ENCODE results near the gene CD19. TPM values are rescaled to one million over a fixed set of nuclear protein-coding genes. Genes with fewer than 3 reads are reported as not detected.
A peak's percentile ranks its signal among the peaks of the same experiment; 100 is the strongest.

The CD19 gene
- total and polyA plus RNA-seq, 7 experiments from 2014 or later: 0.22 to 3.0 (median 0.40) TPM

DNA sequence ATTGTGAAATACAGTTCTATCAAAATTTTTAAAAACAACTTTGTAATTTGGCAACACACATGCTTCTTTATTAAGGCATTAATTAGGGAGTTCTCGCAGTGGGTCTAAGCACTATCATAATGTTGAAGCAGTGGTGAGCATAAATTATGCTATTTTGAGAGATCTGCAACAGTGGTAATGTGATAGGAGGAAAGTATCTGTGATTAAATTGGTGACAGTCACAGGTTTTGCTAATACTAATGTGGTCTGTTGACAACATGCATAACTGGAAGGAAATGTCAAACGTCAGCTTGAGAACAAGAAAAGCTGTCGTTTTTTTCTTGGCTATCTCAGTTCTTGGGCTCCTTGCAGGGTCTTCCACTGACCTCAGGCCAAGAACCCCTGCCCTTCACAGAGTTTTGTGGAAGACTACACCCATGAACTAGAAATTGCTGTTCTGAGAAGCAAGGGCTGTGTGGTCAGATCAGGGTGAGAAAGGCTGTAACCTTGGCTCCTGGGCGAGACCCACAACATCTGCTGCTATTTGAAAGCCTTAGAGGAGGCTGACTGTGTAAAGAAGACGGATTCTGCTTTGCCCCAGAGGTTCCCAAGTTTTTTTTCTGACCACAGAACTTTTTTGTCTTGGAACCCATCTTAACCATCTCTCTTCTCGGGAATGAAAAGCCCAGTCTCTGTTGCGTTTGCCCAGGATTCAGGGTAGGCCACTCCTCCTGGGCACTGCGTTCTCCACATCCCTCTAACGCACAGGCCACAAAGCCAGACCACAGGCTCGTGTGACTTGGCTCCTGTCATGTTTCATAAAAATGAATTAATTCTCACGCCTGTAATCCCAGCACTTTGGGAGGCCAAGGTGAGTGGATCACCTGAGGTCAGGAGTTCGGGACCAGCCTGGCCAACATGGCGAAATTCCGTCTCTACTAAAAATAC is 39.5 kb upstream of the CD19 start:
- Mint-ChIP-seq H3K9me3 (no peaks in the 10 kb centered on the region), H3K4me3 (peak overlapping the region in 1 of 10 donors; percentile 29), H3K27ac (peak overlapping the region in 1 of 9 donors; percentile 17), H3K4me1 (peaks cover 0 to 3% (median 0%) of the 10 kb centered on the region in 7 donors), H3K27me3 (no peaks in the 10 kb centered on the region), H3K36me3 (no peaks in the 10 kb centered on the region)
- POLR2A ChIA-PET: no interaction called here
- CTCF ChIA-PET: no interaction called here
- Histone ChIP-seq H3K36me3 (ENCODE audit: control insufficient read depth in 2 of 3, insufficient read depth in 3 of 3, low read length in 3 of 3) (no peaks in the 10 kb centered on the region), H3K27ac (ENCODE audit: low read depth, low read length) (no peak overlapping the region), H3K27me3 (ENCODE audit: control insufficient read depth in 2 of 2, insufficient read depth in 2 of 2, low read length in 2 of 2) (no peaks in the 10 kb centered on the region), H3K4me1 (ENCODE audit: control insufficient read depth in 2 of 2, insufficient read depth in 2 of 2, low read length in 2 of 2) (no peaks in the 10 kb centered on the region), H3K4me3 (ENCODE audit: low read length) (no peak overlapping the region), H3K9me3 (ENCODE audit: control insufficient read depth in 2 of 3, low read length in 3 of 3) (no peaks in the 10 kb centered on the region)
- no peak for ATAC-seq
- intact Hi-C loops (cut with micrococcal nuclease): no loop called here
- DNase-seq: no peak

DNA sequence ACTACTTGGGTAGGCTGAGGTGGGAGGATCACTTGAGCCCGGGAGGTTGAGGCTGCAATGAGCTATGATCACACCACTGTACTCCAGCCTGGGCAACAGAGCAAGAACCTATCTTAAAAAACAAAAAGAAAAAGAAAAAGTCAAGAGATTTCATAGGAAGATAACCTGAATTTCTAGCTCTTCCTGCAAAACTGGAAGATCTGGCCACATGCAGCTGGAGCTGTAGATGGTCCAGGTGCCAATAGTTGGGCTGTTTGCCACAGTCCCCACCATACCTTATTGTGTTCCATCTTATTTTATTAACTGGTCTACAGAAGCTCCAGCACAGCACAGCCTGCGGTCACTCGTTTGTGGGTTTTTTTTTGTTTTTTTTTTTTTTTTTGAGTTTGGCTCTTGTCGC is 38.5 kb upstream of the CD19 start:
- Histone ChIP-seq H3K27me3 (ENCODE audit: control insufficient read depth in 2 of 2, insufficient read depth in 2 of 2, low read length in 2 of 2) (no peaks in the 10 kb centered on the region), H3K9me3 (ENCODE audit: control insufficient read depth in 2 of 3, low read length in 3 of 3) (no peaks in the 10 kb centered on the region), H3K4me3 (ENCODE audit: low read length) (no peak overlapping the region), H3K36me3 (ENCODE audit: control insufficient read depth in 2 of 3, insufficient read depth in 3 of 3, low read length in 3 of 3) (no peaks in the 10 kb centered on the region), H3K4me1 (ENCODE audit: control insufficient read depth in 2 of 2, insufficient read depth in 2 of 2, low read length in 2 of 2) (no peaks in the 10 kb centered on the region), H3K27ac (ENCODE audit: low read depth, low read length) (no peak overlapping the region)
- intact Hi-C loops (cut with micrococcal nuclease): no loop called here
- no peak for DNase-seq
- no peaks in the 10 kb centered on the region for H3K9me3 Mint-ChIP-seq
- H3K4me1 Mint-ChIP-seq: peaks cover 0 to 3% (median 0%) of the 10 kb centered on the region in 7 donors
- no peak overlapping the region for H3K27ac Mint-ChIP-seq
- no peaks in the 10 kb centered on the region for H3K27me3 Mint-ChIP-seq
- POLR2A ChIA-PET: interaction anchor here (0.7 kb wide), 1 partner anchor 31 kb away, joined by 3 read pairs; no protein-coding TSS in a partner anchor
- CTCF ChIA-PET: no interaction called here
- no peak overlapping the region for H3K4me3 Mint-ChIP-seq
- ATAC-seq: no peak
- peaks cover 0 to 5% (median 0%) of the 10 kb centered on the region in 5 donors for H3K36me3 Mint-ChIP-seq

DNA sequence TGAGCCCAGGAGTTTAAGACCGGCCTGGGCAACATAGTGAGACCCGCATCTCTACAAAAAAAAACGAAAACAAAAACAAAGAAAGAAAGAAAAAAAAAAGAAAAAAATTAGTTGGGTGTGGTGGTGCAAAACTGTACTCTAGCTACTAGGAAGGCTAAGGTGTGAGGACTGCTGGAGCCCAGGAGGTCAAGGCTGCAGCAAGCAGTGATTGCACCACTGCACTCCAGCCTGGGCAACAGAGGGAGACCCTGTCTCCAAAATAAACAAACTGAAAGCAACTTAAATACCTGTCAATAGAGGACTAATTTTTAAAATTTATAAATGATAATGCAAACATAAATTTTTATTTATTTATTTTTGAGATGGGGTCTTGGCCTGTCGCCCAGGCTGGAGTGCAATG is 36.2 kb upstream of the CD19 start:
- CTCF ChIA-PET: no interaction called here
- peaks cover 0 to 5% (median 0%) of the 10 kb centered on the region in 5 donors for H3K36me3 Mint-ChIP-seq
- no peak overlapping the region for H3K4me3 ChIP-seq (ENCODE audit: low read length)
- H3K27ac ChIP-seq (ENCODE audit: low read depth, low read length): no peak overlapping the region
- no peak for ATAC-seq
- H3K36me3 ChIP-seq (ENCODE audit: control insufficient read depth in 2 of 3, insufficient read depth in 3 of 3, low read length in 3 of 3): no peaks in the 10 kb centered on the region
- no peak for DNase-seq
- H3K27me3 Mint-ChIP-seq: no peaks in the 10 kb centered on the region
- no peaks in the 10 kb centered on the region for H3K27me3 ChIP-seq (ENCODE audit: control insufficient read depth in 2 of 2, insufficient read depth in 2 of 2, low read length in 2 of 2)
- intact Hi-C loops (cut with micrococcal nuclease): no loop called here
- H3K4me1 Mint-ChIP-seq: peaks cover 0 to 5% (median 0%) of the 10 kb centered on the region in 7 donors
- no peaks in the 10 kb centered on the region for H3K9me3 Mint-ChIP-seq
- POLR2A ChIA-PET: interaction anchor here (0.6 kb wide), 1 partner anchor 58 kb away, joined by 3 read pairs; no protein-coding TSS in a partner anchor
- no peaks in the 10 kb centered on the region for H3K4me1 ChIP-seq (ENCODE audit: control insufficient read depth in 2 of 2, insufficient read depth in 2 of 2, low read length in 2 of 2)
- H3K27ac Mint-ChIP-seq: no peak overlapping the region
- no peaks in the 10 kb centered on the region for H3K9me3 ChIP-seq (ENCODE audit: control insufficient read depth in 2 of 3, low read length in 3 of 3)
- H3K4me3 Mint-ChIP-seq: no peak overlapping the region

DNA sequence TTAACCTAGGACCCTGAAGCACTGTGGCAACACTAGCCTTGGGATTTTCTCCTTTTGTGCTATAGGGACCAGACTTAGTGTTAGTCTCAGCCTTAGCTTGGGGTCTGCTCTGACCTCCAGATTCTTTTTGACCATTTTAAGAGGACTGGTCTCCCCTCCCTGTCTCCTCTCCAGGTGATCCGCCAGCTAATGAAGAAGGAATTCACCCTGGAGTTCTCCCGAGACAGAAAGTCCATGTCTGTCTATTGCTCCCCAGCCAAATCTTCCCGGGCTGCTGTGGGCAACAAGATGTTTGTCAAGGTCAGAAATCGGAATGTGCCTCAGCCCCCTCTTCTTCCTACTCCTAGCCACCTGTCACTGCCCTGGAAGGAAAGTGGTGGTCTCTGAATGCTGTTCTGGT is 33.9 kb upstream of the CD19 start:
- intact Hi-C loops (cut with micrococcal nuclease): no loop called here
- ATAC-seq: no peak
- H3K36me3 Mint-ChIP-seq: peaks cover 0 to 5% (median 0%) of the 10 kb centered on the region in 5 donors
- no peak overlapping the region for H3K4me3 Mint-ChIP-seq
- H3K4me3 ChIP-seq (ENCODE audit: low read length): no peak overlapping the region
- DNase-seq: no peak
- H3K27ac Mint-ChIP-seq: no peak overlapping the region
- peaks cover 0 to 2% (median 0%) of the 10 kb centered on the region in 7 donors for H3K4me1 Mint-ChIP-seq
- no peaks in the 10 kb centered on the region for H3K9me3 ChIP-seq (ENCODE audit: control insufficient read depth in 2 of 3, low read length in 3 of 3)
- no peaks in the 10 kb centered on the region for H3K27me3 ChIP-seq (ENCODE audit: control insufficient read depth in 2 of 2, insufficient read depth in 2 of 2, low read length in 2 of 2)
- H3K27me3 Mint-ChIP-seq: no peaks in the 10 kb centered on the region
- ChIA-PET POLR2A (no interaction called here), CTCF (no interaction called here)
- no peaks in the 10 kb centered on the region for H3K4me1 ChIP-seq (ENCODE audit: control insufficient read depth in 2 of 2, insufficient read depth in 2 of 2, low read length in 2 of 2)
- no peaks in the 10 kb centered on the region for H3K36me3 ChIP-seq (ENCODE audit: control insufficient read depth in 2 of 3, insufficient read depth in 3 of 3, low read length in 3 of 3)
- H3K9me3 Mint-ChIP-seq: no peaks in the 10 kb centered on the region
- H3K27ac ChIP-seq (ENCODE audit: low read depth, low read length): no peak overlapping the region

DNA sequence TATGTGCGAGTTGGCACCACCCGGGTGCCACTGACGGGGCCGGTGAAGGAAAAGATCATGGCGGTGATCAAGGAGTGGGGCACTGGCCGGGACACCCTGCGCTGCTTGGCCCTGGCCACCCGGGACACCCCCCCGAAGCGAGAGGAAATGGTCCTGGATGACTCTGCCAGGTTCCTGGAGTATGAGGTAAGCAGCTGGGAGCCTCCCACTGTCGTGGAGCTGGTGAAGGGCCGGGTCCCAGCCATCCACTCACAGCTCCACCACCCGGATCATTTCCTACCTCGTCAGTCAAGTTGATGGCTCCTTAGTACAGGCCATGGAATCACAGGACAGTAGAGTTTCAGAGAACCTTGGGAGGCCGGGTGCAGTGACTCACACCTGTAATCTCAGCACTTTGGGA is 33.5 kb upstream of the CD19 start:
- Histone ChIP-seq H3K9me3 (ENCODE audit: control insufficient read depth in 2 of 3, low read length in 3 of 3) (no peaks in the 10 kb centered on the region), H3K27me3 (ENCODE audit: control insufficient read depth in 2 of 2, insufficient read depth in 2 of 2, low read length in 2 of 2) (no peaks in the 10 kb centered on the region), H3K4me3 (ENCODE audit: low read length) (no peak overlapping the region), H3K27ac (ENCODE audit: low read depth, low read length) (no peak overlapping the region), H3K36me3 (ENCODE audit: control insufficient read depth in 2 of 3, insufficient read depth in 3 of 3, low read length in 3 of 3) (no peaks in the 10 kb centered on the region), H3K4me1 (ENCODE audit: control insufficient read depth in 2 of 2, insufficient read depth in 2 of 2, low read length in 2 of 2) (no peaks in the 10 kb centered on the region)
- DNase-seq (no peak), ATAC-seq (no peak)
- Mint-ChIP-seq H3K27ac (no peak overlapping the region), H3K9me3 (no peaks in the 10 kb centered on the region), H3K4me3 (no peak overlapping the region), H3K4me1 (peaks cover 0 to 3% (median 0%) of the 10 kb centered on the region in 7 donors), H3K36me3 (peaks cover 0 to 5% (median 0%) of the 10 kb centered on the region in 5 donors), H3K27me3 (no peaks in the 10 kb centered on the region)
- CTCF ChIA-PET: no interaction called here
- intact Hi-C loops (cut with micrococcal nuclease): no loop called here
- POLR2A ChIA-PET: interaction anchor here (0.6 kb wide), 1 partner anchor 17 kb away, joined by 3 read pairs; no protein-coding TSS in a partner anchor

DNA sequence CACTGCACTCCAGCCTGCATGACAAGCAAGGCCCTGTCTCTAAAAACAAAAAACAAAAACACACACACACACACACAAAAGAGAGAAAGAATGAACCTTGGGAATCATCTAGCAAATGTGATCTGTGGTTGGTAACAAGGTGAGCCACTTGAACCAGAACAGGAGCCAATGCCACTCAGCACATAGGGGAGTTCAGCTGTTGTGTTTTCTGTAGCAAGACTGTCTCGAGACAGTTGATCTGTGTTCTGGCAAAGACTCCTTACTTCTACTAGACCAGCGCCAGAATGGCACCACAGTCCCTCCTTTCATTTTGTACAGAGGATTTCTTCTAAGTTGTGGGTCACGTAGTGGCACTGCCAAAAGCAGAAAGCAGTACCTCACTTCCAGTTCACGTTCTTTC is 32.8 kb upstream of the CD19 start:
- H3K4me1 Mint-ChIP-seq: peaks cover 0 to 3% (median 0%) of the 10 kb centered on the region in 7 donors
- Histone ChIP-seq H3K36me3 (ENCODE audit: control insufficient read depth in 2 of 3, insufficient read depth in 3 of 3, low read length in 3 of 3) (no peaks in the 10 kb centered on the region), H3K4me3 (ENCODE audit: low read length) (no peak overlapping the region), H3K27ac (ENCODE audit: low read depth, low read length) (no peak overlapping the region), H3K9me3 (ENCODE audit: control insufficient read depth in 2 of 3, low read length in 3 of 3) (no peaks in the 10 kb centered on the region), H3K27me3 (ENCODE audit: control insufficient read depth in 2 of 2, insufficient read depth in 2 of 2, low read length in 2 of 2) (no peaks in the 10 kb centered on the region), H3K4me1 (ENCODE audit: control insufficient read depth in 2 of 2, insufficient read depth in 2 of 2, low read length in 2 of 2) (no peaks in the 10 kb centered on the region)
- no peak for ATAC-seq
- intact Hi-C loops (cut with micrococcal nuclease): no loop called here
- H3K36me3 Mint-ChIP-seq: peaks cover 0 to 5% (median 0%) of the 10 kb centered on the region in 5 donors
- no peak overlapping the region for H3K4me3 Mint-ChIP-seq
- ChIA-PET POLR2A (interaction anchor here (0.6 kb wide), 1 partner anchor 16 kb away, joined by 3 read pairs; no protein-coding TSS in a partner anchor), CTCF (no interaction called here)
- H3K27me3 Mint-ChIP-seq: no peaks in the 10 kb centered on the region
- no peak for DNase-seq
- H3K9me3 Mint-ChIP-seq: no peaks in the 10 kb centered on the region
- peak overlapping the region in 2 of 9 donors; percentile 13 to 36 for H3K27ac Mint-ChIP-seq

Data from naive thymus-derived CD4-positive, alpha-beta T cell (primary cell).